Stimulated activated effector memory CD8-positive, alpha-beta T cell treated with anti-CD3 and anti-CD28 coated beads, Interleukin-12 subunit alpha, Interleukin-12 subunit beta, amount 100 ng/mL, for 72 hours (primary cell): Measurements from ENCODE around the gene DUSP14.
A peak's percentile ranks its signal among the peaks of the same experiment; 100 is the strongest.
"Not testable (repeated sequence)": the region's sequence is repeated elsewhere in the genome, so short reads cannot be mapped to it uniquely, and the experiment has no call there.

Experiments used
- ATAC-seq: fragments of 150-1000 bp; cut with Tn5 transposase; 2 replicates; pipeline ENCODE4 v1.10.0; 2021
- DNase-seq, 2 donors: peaks; one replicate each; pipeline ENCODE4 v3.0.0; 2021 to 2022; ENCODE audit warnings: low spot score in 2 of 2
- H3K27ac Mint-ChIP-seq: one replicate; pipeline ENCODE4 v1.8.0; 2022; ENCODE audit warnings: mild to moderate bottlenecking, mixed read lengths
- H3K36me3 Mint-ChIP-seq: one replicate; pipeline ENCODE4 v1.8.0; 2022; ENCODE audit warnings: mild to moderate bottlenecking, mixed read lengths
- H3K4me1 Mint-ChIP-seq: one replicate; pipeline ENCODE4 v1.8.0; 2022; ENCODE audit warnings: mixed read lengths
- H3K4me3 Mint-ChIP-seq: one replicate; pipeline ENCODE4 v1.8.0; 2022; ENCODE audit warnings: mild to moderate bottlenecking, mixed read lengths
- H3K9me3 Mint-ChIP-seq: one replicate; pipeline ENCODE4 v1.8.0; 2022; ENCODE audit warnings: mixed read lengths

DUSP14 gene

DNA sequence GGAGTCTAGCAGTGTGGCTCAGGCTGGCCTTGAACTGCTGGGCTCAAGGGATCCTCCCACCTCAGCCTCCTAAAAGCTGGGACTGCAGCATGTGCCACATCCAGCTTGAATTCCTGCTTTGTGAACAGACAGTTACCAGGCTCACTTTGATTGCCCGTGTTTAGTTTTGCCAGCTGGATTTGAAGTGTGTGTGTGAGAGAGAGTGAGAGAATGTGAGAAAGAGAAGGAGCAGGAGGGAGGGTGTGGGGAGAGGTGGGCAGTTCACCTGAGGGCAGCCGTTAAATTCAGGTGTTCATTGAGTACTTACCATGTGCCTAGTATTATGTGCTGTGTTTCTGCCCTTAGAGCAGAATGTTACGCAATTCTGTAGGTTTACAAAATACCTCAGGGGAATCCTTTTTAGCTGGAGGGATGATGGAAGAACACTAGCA, 4.7 kb downstream of the DUSP14 start:
- ATAC-seq = no peak
- DNase-seq = no peak
- no peaks in the 10 kb centered on the region for H3K36me3 Mint-ChIP-seq
- H3K4me1 Mint-ChIP-seq = peaks cover 16% of the 10 kb centered on the region
- no peak overlapping the region for H3K4me3 Mint-ChIP-seq
- no peaks in the 10 kb centered on the region for H3K9me3 Mint-ChIP-seq
- H3K27ac Mint-ChIP-seq = no peak overlapping the region

DNA sequence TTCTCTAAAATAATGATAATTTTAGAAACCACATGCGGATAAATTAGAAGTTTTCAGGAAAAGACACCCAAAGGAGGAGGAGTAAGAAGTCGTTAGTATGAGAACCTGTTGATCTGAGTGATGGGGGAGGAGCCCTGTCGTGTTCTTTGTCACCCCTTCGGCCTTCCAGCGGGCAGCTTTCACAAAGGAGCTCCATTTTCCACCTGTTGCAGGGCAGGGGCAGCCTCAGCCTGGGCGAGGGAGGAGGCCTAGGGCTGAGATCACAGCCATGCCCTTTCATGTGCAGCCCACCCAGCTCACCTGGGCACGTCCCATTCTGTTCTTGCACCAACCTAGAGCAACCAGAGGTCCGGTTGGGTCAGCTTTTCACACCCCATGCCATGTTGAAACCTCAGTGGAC, 5.3 kb downstream of the DUSP14 start:
- Mint-ChIP-seq H3K9me3 (no peaks in the 10 kb centered on the region), H3K36me3 (no peaks in the 10 kb centered on the region), H3K4me3 (no peak overlapping the region), H3K4me1 (peaks cover 15% of the 10 kb centered on the region), H3K27ac (no peak overlapping the region)
- no peak for ATAC-seq
- DNase-seq = no peak

DNA sequence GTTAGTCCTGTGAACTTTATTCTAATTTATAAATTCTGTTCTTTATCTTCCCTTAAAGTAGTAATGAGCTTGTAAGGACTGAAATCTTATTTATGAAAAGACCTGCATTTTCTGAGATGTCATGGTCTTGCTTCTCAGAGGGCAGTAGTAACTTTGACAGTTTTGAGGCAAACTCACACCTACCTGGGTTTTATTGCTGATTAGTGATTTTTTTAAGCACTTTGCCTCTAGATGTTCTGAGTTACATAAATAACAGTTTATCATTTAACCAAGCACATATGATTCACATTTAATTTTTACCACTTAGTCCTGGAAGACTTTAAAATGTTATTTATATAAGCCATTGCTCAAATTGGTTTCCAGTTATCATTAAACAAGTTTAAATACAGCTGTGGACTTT, 10.7 kb downstream of the DUSP14 start:
- no peaks in the 10 kb centered on the region for H3K4me1 Mint-ChIP-seq
- H3K27ac Mint-ChIP-seq = no peak overlapping the region
- no peak overlapping the region for H3K4me3 Mint-ChIP-seq
- DNase-seq (no peak), ATAC-seq (no peak)
- no peaks in the 10 kb centered on the region for H3K9me3 Mint-ChIP-seq
- no peaks in the 10 kb centered on the region for H3K36me3 Mint-ChIP-seq

DNA sequence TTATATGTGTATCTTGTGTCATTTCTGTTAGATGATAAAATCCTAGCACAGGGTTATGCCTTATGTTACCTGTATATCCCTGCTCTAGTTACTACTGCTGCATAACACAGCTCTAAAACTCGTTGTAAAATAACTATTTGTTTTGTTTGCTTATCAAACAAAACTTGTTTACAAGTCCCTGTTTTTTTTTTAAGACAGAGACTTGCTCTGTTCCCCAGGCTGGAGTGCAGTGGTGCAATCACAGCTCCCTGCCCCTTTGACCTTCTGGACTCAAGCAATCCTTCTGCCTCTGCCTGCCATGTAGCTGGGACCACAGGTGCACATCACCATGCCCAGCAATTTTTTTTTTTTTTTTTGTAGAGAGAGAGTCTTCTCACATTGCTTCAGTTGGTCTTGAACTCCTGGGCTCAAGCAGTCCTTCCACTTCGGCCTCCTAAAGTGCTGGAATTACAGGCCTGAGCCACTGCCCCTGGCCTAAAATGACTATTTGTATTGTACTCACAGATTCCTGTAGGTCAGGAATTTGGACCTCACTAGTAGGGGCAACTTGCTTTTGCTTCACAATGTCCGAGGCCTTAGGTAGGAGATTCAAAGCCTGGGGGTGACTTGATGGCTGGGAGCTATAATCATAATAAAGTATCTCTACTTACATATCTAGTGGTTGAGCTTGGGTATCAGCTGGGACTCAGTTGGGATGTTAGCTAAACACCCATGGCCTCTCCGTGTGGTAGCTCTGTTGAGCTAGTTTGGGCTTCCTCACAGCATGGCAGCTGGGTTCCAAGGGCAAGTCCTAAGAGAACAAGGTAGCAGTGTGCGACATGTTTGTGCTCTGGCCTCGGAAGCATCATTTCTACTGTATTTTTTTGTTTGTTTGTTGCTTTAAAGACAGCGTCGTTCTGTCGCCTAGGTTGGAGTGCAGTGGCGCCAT, 12.6 kb downstream of the DUSP14 start:
- no peak overlapping the region for H3K4me3 Mint-ChIP-seq
- ATAC-seq = no peak
- H3K9me3 Mint-ChIP-seq = no peaks in the 10 kb centered on the region
- H3K36me3 Mint-ChIP-seq = no peaks in the 10 kb centered on the region
- H3K4me1 Mint-ChIP-seq = peaks cover 7% of the 10 kb centered on the region
- no peak for DNase-seq
- no peak overlapping the region for H3K27ac Mint-ChIP-seq

DNA sequence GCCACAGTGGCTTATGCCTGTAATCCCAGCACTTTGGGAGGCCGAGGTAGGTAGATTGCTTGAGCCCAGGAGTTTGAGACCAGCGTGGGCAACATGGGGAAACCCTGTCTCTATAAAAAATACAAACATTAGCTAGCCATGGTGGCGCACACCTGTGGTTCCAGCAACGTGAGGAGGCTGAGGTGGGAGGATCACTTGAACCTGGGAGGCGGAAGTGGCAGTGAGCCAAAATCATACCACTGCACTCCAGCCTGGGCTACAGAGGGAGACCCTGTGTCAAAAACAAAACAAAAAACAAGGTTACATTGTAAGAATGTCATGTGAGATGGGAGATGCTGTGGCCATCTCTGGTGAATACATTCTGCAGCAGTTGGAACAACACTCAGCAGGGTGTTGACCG, 13.5 kb downstream of the DUSP14 start:
- no peak overlapping the region for H3K27ac Mint-ChIP-seq
- no peak overlapping the region for H3K4me3 Mint-ChIP-seq
- peaks cover 7% of the 10 kb centered on the region for H3K4me1 Mint-ChIP-seq
- ATAC-seq = no peak
- no peak for DNase-seq
- H3K9me3 Mint-ChIP-seq = no peaks in the 10 kb centered on the region
- H3K36me3 Mint-ChIP-seq = no peaks in the 10 kb centered on the region

DNA sequence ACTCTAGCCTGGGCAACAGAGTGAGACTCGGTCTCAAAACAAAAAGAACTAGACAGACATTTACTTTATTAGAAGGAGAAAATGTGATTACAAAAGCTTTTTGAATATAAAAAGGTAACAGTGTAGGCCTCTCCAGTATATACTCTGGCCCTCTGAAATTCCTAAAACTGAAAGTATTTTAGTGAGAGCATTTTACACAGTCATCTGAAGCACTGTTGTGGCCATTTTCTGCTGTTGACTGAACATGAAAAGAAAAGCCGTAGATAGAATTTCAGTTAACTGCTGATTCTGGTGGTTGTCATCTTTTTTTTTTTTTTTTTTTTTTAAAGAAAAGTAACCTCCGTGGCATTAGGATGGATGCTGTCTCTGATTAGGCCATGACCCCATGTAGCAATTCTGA, 15.6 kb downstream of the DUSP14 start:
- ATAC-seq (peak; percentile 66), DNase-seq (no peak)
- H3K4me3 Mint-ChIP-seq = no peak overlapping the region
- peaks cover 11% of the 10 kb centered on the region for H3K4me1 Mint-ChIP-seq
- peaks cover 3% of the 10 kb centered on the region for H3K36me3 Mint-ChIP-seq
- H3K27ac Mint-ChIP-seq = no peak overlapping the region
- H3K9me3 Mint-ChIP-seq = no peaks in the 10 kb centered on the region

DNA sequence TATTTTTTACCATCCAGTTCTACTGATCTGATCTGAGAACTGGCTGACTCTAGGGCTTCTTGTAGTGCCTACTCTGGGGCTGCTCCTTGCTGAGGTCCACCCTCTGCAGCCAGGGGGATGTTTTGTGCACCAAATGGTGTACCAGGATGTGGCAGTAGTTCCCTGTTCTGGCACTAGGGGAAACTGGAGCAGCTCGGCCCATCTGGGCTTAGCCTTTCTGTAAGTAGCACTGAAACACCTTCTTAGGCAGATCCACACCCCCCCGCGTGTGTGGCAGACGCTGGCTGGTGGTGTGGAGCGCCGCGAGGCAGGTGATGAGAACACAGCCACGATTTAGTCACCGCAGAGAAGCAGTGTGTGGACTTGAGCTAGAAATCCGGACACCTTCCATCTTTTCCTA, 17.0 kb downstream of the DUSP14 start:
- ATAC-seq (peak; percentile 65), DNase-seq (no peak)
- peaks cover 18% of the 10 kb centered on the region for H3K4me1 Mint-ChIP-seq
- peaks cover 15% of the 10 kb centered on the region for H3K36me3 Mint-ChIP-seq
- H3K4me3 Mint-ChIP-seq = no peak overlapping the region
- no peak overlapping the region for H3K27ac Mint-ChIP-seq
- no peaks in the 10 kb centered on the region for H3K9me3 Mint-ChIP-seq

DNA sequence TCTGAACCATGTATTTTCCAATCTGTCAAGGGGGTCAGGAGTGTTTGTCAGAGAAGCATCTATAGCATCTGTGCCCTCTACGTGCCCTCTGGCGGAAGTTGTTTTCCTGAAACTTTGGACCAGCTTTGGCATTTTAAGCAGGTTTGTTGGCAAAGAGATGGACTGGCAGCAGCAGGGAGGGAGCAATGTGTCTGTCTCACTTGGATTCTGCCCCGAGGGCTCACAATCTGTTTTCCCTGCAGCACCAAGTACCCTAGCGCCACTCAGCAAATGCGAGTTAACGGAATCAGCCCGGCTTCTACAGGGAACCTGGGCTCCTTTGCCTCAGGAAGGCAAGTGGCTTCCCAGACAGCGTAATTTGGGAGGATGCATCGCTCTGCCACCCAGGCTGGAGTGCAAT, 17.4 kb downstream of the DUSP14 start:
- H3K4me3 Mint-ChIP-seq = no peak overlapping the region
- DNase-seq (no peak), ATAC-seq (no peak)
- H3K27ac Mint-ChIP-seq = no peak overlapping the region
- H3K36me3 Mint-ChIP-seq = peaks cover 19% of the 10 kb centered on the region
- no peaks in the 10 kb centered on the region for H3K9me3 Mint-ChIP-seq
- H3K4me1 Mint-ChIP-seq = peaks cover 18% of the 10 kb centered on the region

DNA sequence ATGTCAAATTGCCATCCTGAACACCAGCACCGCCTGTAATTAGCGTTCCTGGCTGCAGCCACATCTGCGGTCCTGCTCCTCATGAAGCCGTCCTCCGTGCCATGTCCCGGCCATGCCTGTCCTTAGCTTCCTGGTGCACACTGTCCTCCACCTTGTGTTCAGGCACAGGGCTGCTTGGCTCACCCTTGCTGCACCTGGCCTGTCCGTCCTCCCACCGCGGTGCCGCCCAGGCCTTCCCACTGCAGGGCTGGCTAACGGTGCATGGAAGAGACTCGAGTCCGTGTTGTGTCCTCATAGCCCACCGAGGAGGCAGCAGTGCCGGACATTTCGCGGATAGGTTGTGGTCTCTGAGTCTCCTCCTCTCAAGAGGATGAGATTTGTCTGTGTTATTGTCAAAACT, 20.4 kb downstream of the DUSP14 start:
- no peak for ATAC-seq
- peaks cover 49% of the 10 kb centered on the region for H3K36me3 Mint-ChIP-seq
- H3K27ac Mint-ChIP-seq = no peak overlapping the region
- no peak for DNase-seq
- H3K9me3 Mint-ChIP-seq = no peaks in the 10 kb centered on the region
- H3K4me3 Mint-ChIP-seq = no peak overlapping the region
- H3K4me1 Mint-ChIP-seq = peaks cover 18% of the 10 kb centered on the region

DNA sequence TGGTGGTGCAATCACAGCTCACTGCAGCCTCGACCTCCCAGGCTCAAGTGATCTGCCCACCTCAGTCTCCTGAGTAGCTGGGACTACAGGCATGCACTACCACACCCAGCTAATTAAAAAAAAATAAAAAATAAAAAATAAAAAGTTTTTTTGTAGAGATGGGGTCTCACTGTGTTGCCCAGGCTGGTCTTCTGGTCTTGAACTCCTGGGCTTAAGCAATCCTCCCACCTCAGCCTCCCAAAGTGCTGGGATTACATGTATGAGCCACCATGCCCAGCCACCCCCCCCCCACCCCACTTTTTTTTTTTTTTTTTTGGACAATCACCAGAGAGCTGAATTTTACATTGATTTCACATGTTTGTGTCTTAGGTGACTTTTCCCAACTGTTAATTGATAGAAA, 22.0 kb downstream of the DUSP14 start:
- DNase-seq, H3K4me3 Mint-ChIP-seq, ATAC-seq, H3K27ac Mint-ChIP-seq, H3K9me3 Mint-ChIP-seq: not testable (repeated sequence)
- H3K36me3 Mint-ChIP-seq = peaks cover 65% of the 10 kb centered on the region
- H3K4me1 Mint-ChIP-seq = peaks cover 11% of the 10 kb centered on the region

DNA sequence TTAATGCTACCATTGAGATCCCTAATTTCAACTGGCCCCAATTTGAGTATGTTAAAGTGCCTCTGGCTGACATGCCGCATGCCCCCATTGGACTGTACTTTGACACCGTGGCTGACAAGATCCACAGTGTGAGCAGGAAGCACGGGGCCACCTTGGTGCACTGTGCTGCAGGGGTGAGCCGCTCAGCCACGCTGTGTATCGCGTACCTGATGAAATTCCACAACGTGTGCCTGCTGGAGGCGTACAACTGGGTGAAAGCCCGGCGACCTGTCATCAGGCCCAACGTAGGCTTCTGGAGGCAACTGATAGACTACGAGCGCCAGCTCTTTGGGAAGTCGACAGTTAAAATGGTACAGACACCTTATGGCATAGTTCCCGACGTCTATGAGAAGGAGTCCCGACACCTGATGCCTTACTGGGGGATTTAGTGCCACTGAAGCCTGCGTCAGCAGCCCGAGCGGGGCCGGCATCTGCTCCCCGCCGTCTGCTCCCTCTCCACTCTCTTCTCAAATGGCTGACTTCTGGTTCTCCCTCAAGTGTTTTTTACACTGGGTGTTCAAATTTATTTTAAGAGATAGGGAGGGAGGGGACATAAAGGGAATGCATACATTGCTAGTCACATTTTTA, 22.9 kb downstream of the DUSP14 start:
- Mint-ChIP-seq H3K4me3 (no peak overlapping the region), H3K27ac (no peak overlapping the region), H3K4me1 (peaks cover 10% of the 10 kb centered on the region), H3K9me3 (no peaks in the 10 kb centered on the region), H3K36me3 (peaks cover 74% of the 10 kb centered on the region)
- ATAC-seq = no peak
- DNase-seq = no peak

DNA sequence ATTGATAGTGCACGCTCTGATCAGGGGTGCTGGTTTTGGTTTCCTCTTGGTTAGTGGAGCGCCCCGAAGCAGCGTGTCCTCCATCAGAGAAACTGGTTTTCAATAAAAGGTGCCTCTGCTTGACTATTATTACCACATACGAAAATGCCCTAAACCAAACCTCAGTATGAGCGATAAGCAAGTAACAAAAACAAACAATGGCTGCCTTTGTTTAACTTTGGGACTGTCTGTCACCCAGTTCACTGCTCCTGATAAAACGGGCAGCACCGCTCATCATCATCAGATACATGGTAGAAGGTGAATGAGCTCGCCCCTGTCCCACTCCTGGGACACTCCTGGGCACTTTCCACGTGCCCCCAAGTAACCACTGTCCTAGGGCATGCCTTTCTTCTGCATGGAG, 24.0 kb downstream of the DUSP14 start:
- Mint-ChIP-seq H3K4me1 (peaks cover 10% of the 10 kb centered on the region), H3K9me3 (no peaks in the 10 kb centered on the region), H3K36me3 (peaks cover 85% of the 10 kb centered on the region), H3K4me3 (no peak overlapping the region), H3K27ac (no peak overlapping the region)
- no peak for ATAC-seq
- no peak for DNase-seq

DNA sequence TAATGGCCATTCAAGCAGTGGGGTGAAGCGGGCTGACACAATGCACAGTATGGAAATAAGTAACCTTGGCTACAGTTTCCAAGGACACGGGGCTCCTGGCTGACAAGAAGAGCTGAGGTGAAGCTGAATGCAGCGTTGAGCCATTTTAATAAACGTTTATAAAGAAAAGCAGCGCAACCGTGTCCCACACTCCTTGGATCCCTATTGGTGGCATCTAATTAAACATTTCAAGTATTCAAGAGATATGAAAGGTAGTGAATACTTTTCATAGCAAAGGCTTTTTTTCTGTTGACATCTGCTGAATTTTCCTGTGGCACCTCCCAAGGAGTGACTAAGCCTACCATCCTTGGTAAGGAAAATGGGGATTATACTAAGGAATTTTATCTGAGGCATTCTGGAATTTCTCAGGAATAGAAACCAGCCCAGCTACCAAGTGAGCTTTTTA, 26.5 kb downstream of the DUSP14 start:
- no peak overlapping the region for H3K4me3 Mint-ChIP-seq
- H3K36me3 Mint-ChIP-seq = peaks cover 99% of the 10 kb centered on the region
- no peak for ATAC-seq
- peaks cover 13% of the 10 kb centered on the region for H3K4me1 Mint-ChIP-seq
- DNase-seq = no peak
- H3K27ac Mint-ChIP-seq = no peak overlapping the region
- H3K9me3 Mint-ChIP-seq = no peaks in the 10 kb centered on the region

DNA sequence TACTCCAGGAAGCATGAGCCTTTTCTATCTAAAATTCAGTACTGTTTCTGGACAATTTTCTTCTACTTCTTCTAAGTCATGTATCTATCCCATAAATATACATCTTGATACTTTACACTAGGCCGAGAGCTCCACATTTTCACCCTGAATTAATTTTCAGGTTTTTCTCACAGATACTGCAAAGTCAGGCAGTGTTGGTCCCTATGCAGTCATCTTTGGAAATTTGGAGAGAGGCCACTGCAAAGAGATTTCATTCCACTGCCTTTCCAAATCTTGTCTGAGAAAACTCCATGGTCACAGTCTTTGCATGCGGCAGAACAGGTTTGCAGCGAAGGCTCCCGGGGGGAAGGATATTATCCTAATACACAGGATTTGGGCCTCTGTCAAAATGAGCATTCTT, 28.2 kb downstream of the DUSP14 start:
- peak overlapping the region; percentile 75 for H3K27ac Mint-ChIP-seq
- no peaks in the 10 kb centered on the region for H3K9me3 Mint-ChIP-seq
- no peak overlapping the region for H3K4me3 Mint-ChIP-seq
- H3K36me3 Mint-ChIP-seq = peaks cover 93% of the 10 kb centered on the region
- DNase-seq (no peak), ATAC-seq (no peak)
- peaks cover 19% of the 10 kb centered on the region for H3K4me1 Mint-ChIP-seq

DNA sequence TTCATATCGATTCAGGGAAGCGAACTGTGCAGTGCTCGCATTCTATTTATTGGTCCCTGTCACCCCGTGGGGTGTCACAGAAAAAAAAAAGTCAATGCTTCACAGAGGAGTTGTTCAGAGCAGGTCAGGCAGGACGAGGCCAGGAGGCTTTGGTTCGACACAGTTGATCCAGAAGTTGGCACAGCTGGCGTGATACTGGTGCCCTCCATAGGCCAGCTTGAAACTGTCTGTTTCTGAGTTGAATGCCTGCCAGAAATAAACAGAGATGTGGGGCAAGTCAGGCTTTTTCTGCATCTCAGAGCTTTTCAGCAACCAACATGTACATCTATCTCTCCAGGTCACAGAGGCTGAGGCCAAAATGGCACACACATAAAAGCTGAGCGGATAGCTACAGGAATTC, 29.1 kb downstream of the DUSP14 start:
- Mint-ChIP-seq H3K27ac (peak overlapping the region; percentile 75), H3K4me1 (peaks cover 25% of the 10 kb centered on the region), H3K9me3 (no peaks in the 10 kb centered on the region), H3K36me3 (peaks cover 93% of the 10 kb centered on the region), H3K4me3 (no peak overlapping the region)
- DNase-seq (no peak), ATAC-seq (no peak)
